GM23338 (cell line): ENCODE results near the gene CCN5.

Source experiments
- CREB1 ChIP-seq: fragments of 250-450 bp; sonication (Bioruptor Pico); IDR thresholded peaks from 2 replicates; pipeline ENCODE4 v1.5.0; 2020; ENCODE audit warnings: low read depth, mild to moderate bottlenecking, moderate library complexity
- CTCF ChIP-seq, 2 experiments: fragments of 200-600 bp in 1 of 2; sonication (generic) in 1 of 2; conservative IDR thresholded peaks; 2 replicates each; pipeline versions ENCODE4 v1.5.1 to v1.6.1; 2016 to 2017; ENCODE audit warnings: antibody characterized with exemption in 2 of 2, low read depth in 2 of 2, mild to moderate bottlenecking in 2 of 2, moderate library complexity in 1 of 2
- EZH2 ChIP-seq: fragments of 200-600 bp; sonication (generic); IDR thresholded peaks from one replicate; pipeline ENCODE4 v1.8.0; 2017; ENCODE audit warnings: antibody characterized with exemption, mild to moderate bottlenecking, low read depth; ENCODE audit not compliant: unreplicated experiment
- EZH2phosphoT487 ChIP-seq: fragments of 200-600 bp; sonication (generic); IDR thresholded peaks from one replicate; pipeline ENCODE4 v1.8.1; 2018; ENCODE audit warnings: antibody characterized with exemption; ENCODE audit not compliant: unreplicated experiment
- JUNB ChIP-seq: IDR thresholded peaks from one replicate; pipeline ENCODE4 v1.6.1; 2016; ENCODE audit warnings: antibody characterized with exemption; ENCODE audit not compliant: unreplicated experiment
- NANOG ChIP-seq: IDR thresholded peaks from 2 replicates; pipeline ENCODE4 v1.6.1; 2016; ENCODE audit warnings: antibody characterized with exemption, borderline replicate concordance
- POLR2AphosphoS5 ChIP-seq: IDR thresholded peaks from 2 replicates; pipeline ENCODE4 v1.6.1; 2016; ENCODE audit warnings: antibody characterized with exemption, low read depth
- STAT1 ChIP-seq: IDR thresholded peaks from one replicate; pipeline ENCODE4 v1.6.1; 2016; ENCODE audit warnings: antibody characterized with exemption; ENCODE audit not compliant: unreplicated experiment
- ZNF114 ChIP-seq: fragments of 250-450 bp; sonication (Bioruptor Pico); IDR thresholded peaks from 2 replicates; pipeline ENCODE4 v1.5.0; 2020; ENCODE audit warnings: mild to moderate bottlenecking, moderate library complexity
- ZNF331 ChIP-seq: fragments of 250-450 bp; sonication (Bioruptor Pico); IDR thresholded peaks from 2 replicates; pipeline ENCODE4 v1.5.0; 2020; ENCODE audit warnings: low read depth, mild to moderate bottlenecking, moderate library complexity
- TF ChIP-seq, protein P1 (sequence below): IDR thresholded peaks from 2 replicates; pipeline ENCODE4 v1.6.1; 2016; ENCODE audit warnings: antibody characterized with exemption
- TF ChIP-seq, protein P2 (sequence below): IDR thresholded peaks from one replicate; pipeline ENCODE4 v1.6.1; 2018; ENCODE audit warnings: antibody characterized with exemption; ENCODE audit not compliant: unreplicated experiment

DNA sequence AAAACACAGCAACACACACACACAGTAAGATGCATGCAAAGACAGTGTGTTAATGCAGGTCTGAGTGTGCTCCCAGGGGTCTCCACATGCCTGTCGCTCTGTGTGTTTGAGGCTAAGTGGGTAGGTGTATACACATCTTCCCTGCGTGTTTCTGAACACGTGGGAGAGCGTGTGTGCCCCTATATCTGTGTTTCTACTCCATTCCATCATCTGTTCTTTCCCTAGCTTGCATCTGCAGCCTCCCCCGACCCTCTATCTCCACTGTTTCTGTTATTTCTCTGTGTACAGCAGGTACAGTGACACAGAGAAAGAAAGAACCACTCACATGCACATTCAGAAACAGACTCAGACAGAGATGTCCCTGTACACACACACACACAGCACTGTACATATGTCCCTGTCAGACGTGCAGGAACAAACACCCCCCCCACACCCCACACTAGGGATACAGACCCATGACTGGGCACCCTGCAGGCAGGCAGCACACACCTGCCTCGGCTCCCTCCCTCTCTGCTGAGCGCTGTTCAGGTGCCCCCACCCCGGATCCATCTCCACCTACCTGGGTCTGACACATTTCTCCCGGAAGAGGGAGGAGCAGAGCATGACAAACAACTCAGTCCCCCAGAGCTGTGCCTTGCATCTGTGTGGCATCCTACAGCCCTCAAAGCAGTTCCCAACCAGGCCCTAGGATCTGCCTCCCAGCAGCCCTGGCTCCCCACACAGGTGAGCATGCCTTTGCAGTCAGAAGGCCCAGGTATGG lies 58.1 kb downstream of the CCN5 start:
- TF ChIP-seq CTCF (conservative IDR thresholded peaks at IDR 0.05; ENCODE audit: low read depth in 2 of 2) (no peak), POLR2AphosphoS5 (no peak), EZH2 (no peak), EZH2phosphoT487 (no peak), STAT1 (no peak), ZNF331 (CRISPR knock-in tag) (no peak), ZNF114 (CRISPR knock-in tag) (no peak), NANOG (no peak), JUNB (no peak), CREB1 (CRISPR knock-in tag) (no peak)
- TF ChIP-seq, protein P1, sequence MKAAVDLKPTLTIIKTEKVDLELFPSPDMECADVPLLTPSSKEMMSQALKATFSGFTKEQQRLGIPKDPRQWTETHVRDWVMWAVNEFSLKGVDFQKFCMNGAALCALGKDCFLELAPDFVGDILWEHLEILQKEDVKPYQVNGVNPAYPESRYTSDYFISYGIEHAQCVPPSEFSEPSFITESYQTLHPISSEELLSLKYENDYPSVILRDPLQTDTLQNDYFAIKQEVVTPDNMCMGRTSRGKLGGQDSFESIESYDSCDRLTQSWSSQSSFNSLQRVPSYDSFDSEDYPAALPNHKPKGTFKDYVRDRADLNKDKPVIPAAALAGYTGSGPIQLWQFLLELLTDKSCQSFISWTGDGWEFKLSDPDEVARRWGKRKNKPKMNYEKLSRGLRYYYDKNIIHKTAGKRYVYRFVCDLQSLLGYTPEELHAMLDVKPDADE: no peak
- TF ChIP-seq, protein P2, sequence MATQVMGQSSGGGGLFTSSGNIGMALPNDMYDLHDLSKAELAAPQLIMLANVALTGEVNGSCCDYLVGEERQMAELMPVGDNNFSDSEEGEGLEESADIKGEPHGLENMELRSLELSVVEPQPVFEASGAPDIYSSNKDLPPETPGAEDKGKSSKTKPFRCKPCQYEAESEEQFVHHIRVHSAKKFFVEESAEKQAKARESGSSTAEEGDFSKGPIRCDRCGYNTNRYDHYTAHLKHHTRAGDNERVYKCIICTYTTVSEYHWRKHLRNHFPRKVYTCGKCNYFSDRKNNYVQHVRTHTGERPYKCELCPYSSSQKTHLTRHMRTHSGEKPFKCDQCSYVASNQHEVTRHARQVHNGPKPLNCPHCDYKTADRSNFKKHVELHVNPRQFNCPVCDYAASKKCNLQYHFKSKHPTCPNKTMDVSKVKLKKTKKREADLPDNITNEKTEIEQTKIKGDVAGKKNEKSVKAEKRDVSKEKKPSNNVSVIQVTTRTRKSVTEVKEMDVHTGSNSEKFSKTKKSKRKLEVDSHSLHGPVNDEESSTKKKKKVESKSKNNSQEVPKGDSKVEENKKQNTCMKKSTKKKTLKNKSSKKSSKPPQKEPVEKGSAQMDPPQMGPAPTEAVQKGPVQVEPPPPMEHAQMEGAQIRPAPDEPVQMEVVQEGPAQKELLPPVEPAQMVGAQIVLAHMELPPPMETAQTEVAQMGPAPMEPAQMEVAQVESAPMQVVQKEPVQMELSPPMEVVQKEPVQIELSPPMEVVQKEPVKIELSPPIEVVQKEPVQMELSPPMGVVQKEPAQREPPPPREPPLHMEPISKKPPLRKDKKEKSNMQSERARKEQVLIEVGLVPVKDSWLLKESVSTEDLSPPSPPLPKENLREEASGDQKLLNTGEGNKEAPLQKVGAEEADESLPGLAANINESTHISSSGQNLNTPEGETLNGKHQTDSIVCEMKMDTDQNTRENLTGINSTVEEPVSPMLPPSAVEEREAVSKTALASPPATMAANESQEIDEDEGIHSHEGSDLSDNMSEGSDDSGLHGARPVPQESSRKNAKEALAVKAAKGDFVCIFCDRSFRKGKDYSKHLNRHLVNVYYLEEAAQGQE: no peak
